OCI-LY3 (cell line): ENCODE data around the gene TOP1.

Experiments used
- H2AFZ ChIP-seq: fragments of 200-600, 300-600 bp; shearing (Covaris generic); 2 replicates; pipeline ENCODE4 v1.6.0; 2014; ENCODE audit warnings: antibody characterized with exemption, low read depth, low read length
- H3K27ac ChIP-seq: fragments of 200-600, 300-600 bp; sonication (generic); 2 replicates; pipeline ENCODE4 v1.5.1; 2014; ENCODE audit warnings: mild to moderate bottlenecking, low read length, moderate library complexity, mixed read lengths
- H3K27me3 ChIP-seq: fragments of 200-600, 300-600 bp; sonication (generic); 2 replicates; pipeline ENCODE4 v1.6.1; 2014; ENCODE audit warnings: low read depth, low read length, mixed read lengths
- H3K36me3 ChIP-seq: fragments of 200-600, 300-600 bp; sonication (generic); replicated peaks from 2 replicates; pipeline ENCODE3; 2014; ENCODE audit warnings: low read depth, low read length, mixed read lengths
- H3K4me1 ChIP-seq: fragments of 300-600, 200-600 bp; sonication (generic); 2 replicates; pipeline ENCODE4 v1.6.1; 2014; ENCODE audit warnings: low read length, mixed read lengths
- H3K4me2 ChIP-seq: fragments of 200-600, 300-600 bp; sonication (generic); 2 replicates; pipeline ENCODE4 v1.6.1; 2014; ENCODE audit warnings: low read length, mixed read lengths
- H3K4me3 ChIP-seq: fragments of 300-600, 200-600 bp; sonication (generic); 2 replicates; pipeline ENCODE4 v1.5.1; 2014; ENCODE audit warnings: antibody characterized with exemption, mild to moderate bottlenecking, low read length, moderate library complexity
- H3K79me2 ChIP-seq: fragments of 300-600, 200-600 bp; shearing (Covaris generic); 2 replicates; pipeline ENCODE4 v1.6.1; 2014; ENCODE audit warnings: mild to moderate bottlenecking, low read length, mixed read lengths
- H3K9ac ChIP-seq: fragments of 300-600, 200-600 bp; shearing (Covaris generic); 2 replicates; pipeline ENCODE4 v1.6.0; 2014; ENCODE audit warnings: mild to moderate bottlenecking, low read length, moderate library complexity
- H3K9me3 ChIP-seq: fragments of 200-600, 300-600 bp; shearing (Covaris generic); 2 replicates; pipeline ENCODE4 v1.6.1; 2014; ENCODE audit warnings: low read length, mixed read lengths; ENCODE audit not compliant: insufficient read depth
- H4K20me1 ChIP-seq: fragments of 200-600, 300-600 bp; sonication (generic); 2 replicates; pipeline ENCODE4 v1.6.1; 2016; ENCODE audit warnings: low read length, mixed read lengths; ENCODE audit not compliant: insufficient read depth
- CTCF ChIP-seq: fragments of 200-600, 300-600 bp; sonication (generic); IDR thresholded peaks from 2 replicates; pipeline ENCODE4 v1.5.1; 2014; ENCODE audit warnings: antibody characterized with exemption, low read length, low read depth
- EZH2phosphoT487 ChIP-seq: fragments of 200-600 bp; shearing (Covaris generic); IDR thresholded peaks from 2 replicates; pipeline ENCODE4 v1.6.1; 2018; ENCODE audit warnings: antibody characterized with exemption, mixed run types, low read depth

The TOP1 gene

GRCh38 chr20:41027872-41028358, 707 bp upstream of the TOP1 start:
- Histone ChIP-seq H2AFZ (no peak overlapping the region), H3K27me3 (no peaks in the 10 kb centered on the region), H3K36me3 (peaks cover 35% of the 10 kb centered on the region), H3K79me2 (peaks cover 52% of the 10 kb centered on the region), H3K27ac (peak overlapping the region; percentile 46), H3K4me2 (peak overlapping the region; percentile 88), H3K9me3 (no peaks in the 10 kb centered on the region), H3K4me3 (peak overlapping the region; percentile 78), H4K20me1 (peaks cover 35% of the 10 kb centered on the region), H3K9ac (peak overlapping the region; percentile 87), H3K4me1 (peaks cover 37% of the 10 kb centered on the region)
- TF ChIP-seq EZH2phosphoT487, result no peak
- no peak for TF ChIP-seq CTCF

- H3K36me3 ChIP-seq, result peaks cover 49% of the 10 kb centered on the region
- peak overlapping the region; percentile 89 for H3K9ac ChIP-seq
- peaks cover 49% of the 10 kb centered on the region for H4K20me1 ChIP-seq
- peaks cover 66% of the 10 kb centered on the region for H3K79me2 ChIP-seq
- H2AFZ ChIP-seq, result no peak overlapping the region
- H3K4me1 ChIP-seq, result peaks cover 45% of the 10 kb centered on the region
- TF ChIP-seq EZH2phosphoT487 (no peak), CTCF (no peak)
- H3K27me3 ChIP-seq, result no peaks in the 10 kb centered on the region
- H3K27ac ChIP-seq, result peak overlapping the region; percentile 53
- H3K4me3 ChIP-seq, result peak overlapping the region; percentile 79
- H3K4me2 ChIP-seq, result peak overlapping the region; percentile 86
- H3K9me3 ChIP-seq, result no peaks in the 10 kb centered on the region
Measured at GRCh38 chr20:41029150-41029901, 704 bp downstream of the TOP1 start.

GRCh38 chr20:41030061-41030460, 1.4 kb downstream of the TOP1 start:
- Histone ChIP-seq H4K20me1 (peaks cover 56% of the 10 kb centered on the region), H3K4me1 (peaks cover 45% of the 10 kb centered on the region), H3K9me3 (no peaks in the 10 kb centered on the region), H3K9ac (peak overlapping the region; percentile 89), H2AFZ (no peak overlapping the region), H3K36me3 (peaks cover 52% of the 10 kb centered on the region), H3K27ac (peak overlapping the region; percentile 53), H3K4me3 (peak overlapping the region; percentile 79), H3K27me3 (no peaks in the 10 kb centered on the region), H3K79me2 (peaks cover 73% of the 10 kb centered on the region), H3K4me2 (peak overlapping the region; percentile 86)
- TF ChIP-seq CTCF (no peak), EZH2phosphoT487 (no peak)

DNA sequence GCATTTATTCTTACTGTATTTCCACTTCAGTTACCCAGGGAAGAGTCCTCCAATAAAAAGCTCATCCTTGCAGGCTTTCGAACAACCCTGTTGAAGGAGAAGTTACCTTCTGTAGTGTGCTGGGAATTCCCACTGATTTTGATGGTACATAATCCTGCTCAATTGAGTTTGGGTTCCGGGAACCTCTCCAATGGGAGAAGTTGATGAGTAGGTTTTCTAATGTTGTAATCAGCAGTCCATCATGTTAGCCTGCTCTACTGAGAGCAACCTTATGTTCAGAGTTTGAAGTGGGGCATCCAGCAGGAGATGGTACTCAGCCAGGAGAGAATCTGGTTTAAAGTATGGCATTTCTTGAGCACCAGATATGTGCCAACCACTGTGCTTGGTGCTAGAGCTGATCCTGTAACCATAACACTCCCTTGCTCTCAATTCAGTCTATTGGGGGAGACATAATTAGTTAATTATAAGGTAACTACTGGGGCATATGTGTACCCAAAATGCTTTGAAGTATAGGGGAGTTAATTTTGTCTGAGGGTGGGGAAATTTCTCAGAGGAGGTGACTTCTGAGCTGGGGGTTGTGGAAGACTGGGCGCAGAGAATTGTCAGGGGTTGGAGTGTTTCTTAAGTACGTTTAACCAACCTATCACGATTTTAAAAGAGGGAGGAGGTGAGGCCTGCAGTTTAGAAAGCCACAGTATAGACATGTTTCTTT, 2.1 kb downstream of the TOP1 start:
- Histone ChIP-seq H4K20me1 (peaks cover 63% of the 10 kb centered on the region), H3K27ac (0 out of 2 replicates have a peak overlapping the region, but pooled peaks have one; percentile 2), H3K79me2 (peaks cover 80% of the 10 kb centered on the region), H2AFZ (no peak overlapping the region), H3K4me3 (peak overlapping the region; percentile 79), H3K9ac (peak overlapping the region; percentile 89), H3K4me1 (peaks cover 48% of the 10 kb centered on the region), H3K27me3 (no peaks in the 10 kb centered on the region), H3K4me2 (peak overlapping the region; percentile 86), H3K36me3 (peaks cover 58% of the 10 kb centered on the region), H3K9me3 (no peaks in the 10 kb centered on the region)
- TF ChIP-seq CTCF, result no peak
- no peak for TF ChIP-seq EZH2phosphoT487
